Erythroblast (primary cell): Measurements from ENCODE around the gene ARMC8.

Experiments
- GATA1 ChIP-seq: IDR thresholded peaks from 2 replicates; pipeline ENCODE4 v1.6.1; 2011; ENCODE audit warnings: low read depth, mild to moderate bottlenecking, control low read depth, low read length, moderate library complexity
- POLR2A ChIP-seq: IDR thresholded peaks from 2 replicates; pipeline ENCODE4 v1.6.1; 2011; ENCODE audit warnings: mild to moderate bottlenecking, low read length

- TF ChIP-seq POLR2A = no peak
- no peak for TF ChIP-seq GATA1
These were observed 33.1 kb downstream of the ARMC8 start for GRCh38 chr3:138220242-138220641.
